SK-N-MC (cell line): ENCODE results near the gene ACR.

Source experiments
- DNase-seq: peaks from one replicate; pipeline ENCODE4 v3.0.0-alpha.2; 2011; ENCODE audit warnings: low read depth, low spot score
- H3K27ac ChIP-seq: fragments of 200-600 bp; sonication (generic); 2 replicates; pipeline ENCODE4 v1.5.1; 2016; ENCODE audit warnings: mixed run types
- H3K36me3 ChIP-seq: fragments of 200-600 bp; sonication (generic); 2 replicates; pipeline ENCODE4 v1.6.1; 2017; ENCODE audit warnings: antibody characterized with exemption, low read length, mixed read lengths; ENCODE audit not compliant: insufficient read depth
- H3K4me3 ChIP-seq: fragments of 200-600 bp; sonication (generic); 2 replicates; pipeline ENCODE4 v1.5.1; 2016
- H3K9ac ChIP-seq: fragments of 200-600 bp; sonication (generic); 2 replicates; pipeline ENCODE4 v1.8.0; 2017; ENCODE audit warnings: mixed run types, mixed read lengths; ENCODE audit not compliant: insufficient read length
- H3K9me3 ChIP-seq: fragments of 200-600 bp; sonication (generic); 2 replicates; pipeline ENCODE4 v1.6.1; 2017; ENCODE audit warnings: low read depth, mild to moderate bottlenecking, antibody characterized with exemption, low read length, moderate library complexity, mixed read lengths
- EZH2 ChIP-seq: fragments of 200-600 bp; sonication (generic); IDR thresholded peaks from one replicate; pipeline ENCODE4 v1.6.1; 2017; ENCODE audit warnings: antibody characterized with exemption
- FOXP2 ChIP-seq: optimal IDR thresholded peaks from 2 replicates; pipeline ENCODE3; 2011; ENCODE audit warnings: mild to moderate bottlenecking, moderate library complexity; ENCODE audit not compliant: insufficient read depth; ENCODE audit errors: extremely low read length, control extremely low read depth
- POLR2AphosphoS5 ChIP-seq: IDR thresholded peaks from 2 replicates; pipeline ENCODE4 v1.6.1; 2012; ENCODE audit warnings: mild to moderate bottlenecking, low read depth, low read length, borderline replicate concordance

The ACR gene

GRCh38 chr22:50737728-50738648, at the start of gene ACR:
ACR (plus strand) TSS chr22:50738204; CDS start chr22:50738236, 32 bp downstream.
- no peak for DNase-seq
- Histone ChIP-seq H3K27ac (no peak within 1 kb of the TSS), H3K4me3 (no peak within 1 kb of the TSS), H3K9me3 (no peaks in the 10 kb centered on the region), H3K9ac (no peak within 1 kb of the TSS), H3K36me3 (no peaks in the 10 kb centered on the region)
- TF ChIP-seq FOXP2 (no peak), POLR2AphosphoS5 (no peak), EZH2 (no peak)

DNA sequence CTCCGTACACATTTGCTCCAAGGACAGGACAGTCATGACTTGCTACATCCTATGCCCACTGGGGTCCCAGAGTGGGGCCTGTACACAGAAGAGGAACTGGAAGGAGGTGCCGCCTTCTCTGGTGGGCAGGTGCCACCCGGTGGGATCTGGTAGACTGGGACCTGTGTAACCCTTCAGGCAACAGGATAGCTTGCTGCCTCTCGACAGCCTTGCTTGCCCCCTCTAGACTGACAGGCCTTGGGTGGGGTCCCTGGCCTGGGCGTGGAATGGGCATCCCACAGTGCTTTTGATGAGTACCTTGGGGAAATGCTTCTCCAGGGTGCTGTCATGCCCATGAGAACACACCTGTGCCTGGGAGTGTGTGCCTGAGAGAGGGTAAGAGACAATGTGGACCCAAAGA, 49.6 kb upstream of the ACR start:
- Histone ChIP-seq H3K27ac (no peak overlapping the region), H3K9me3 (no peaks in the 10 kb centered on the region), H3K36me3 (no peaks in the 10 kb centered on the region), H3K4me3 (no peak overlapping the region), H3K9ac (no peak overlapping the region)
- TF ChIP-seq FOXP2 (no peak), EZH2 (no peak), POLR2AphosphoS5 (no peak)
- DNase-seq, result no peak

DNA sequence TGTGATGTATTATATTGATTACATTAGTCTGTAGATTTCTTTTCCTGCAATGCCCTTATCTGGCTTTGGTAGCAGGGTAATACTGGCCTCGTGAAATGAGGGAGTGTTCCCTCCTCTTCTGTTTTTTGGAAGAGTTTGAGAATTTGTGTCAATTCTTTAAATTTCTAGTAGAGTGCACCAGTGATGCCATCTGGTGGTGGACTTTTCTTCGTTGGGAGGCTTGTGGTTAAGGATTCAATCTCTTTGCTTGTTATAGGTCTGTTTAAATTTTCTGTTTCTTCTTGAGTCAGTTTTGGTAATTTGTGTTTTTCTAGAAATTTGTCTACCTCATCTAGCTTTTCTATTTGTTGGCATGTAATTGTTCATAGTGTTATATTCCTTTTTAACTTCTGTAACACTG, 46.5 kb upstream of the ACR start:
- TF ChIP-seq EZH2, result no peak
- no peak for TF ChIP-seq FOXP2
- no peak for TF ChIP-seq POLR2AphosphoS5
- Histone ChIP-seq H3K9ac (no peak overlapping the region), H3K36me3 (no peaks in the 10 kb centered on the region), H3K4me3 (no peak overlapping the region), H3K27ac (no peak overlapping the region), H3K9me3 (no peaks in the 10 kb centered on the region)
- DNase-seq, result peak; percentile 20

GRCh38 chr22:50693462-50693861, 44.5 kb upstream of the ACR start:
- H3K9ac ChIP-seq, result no peak overlapping the region
- no peaks in the 10 kb centered on the region for H3K36me3 ChIP-seq
- no peak for TF ChIP-seq EZH2
- TF ChIP-seq FOXP2, result no peak
- TF ChIP-seq POLR2AphosphoS5, result no peak
- no peaks in the 10 kb centered on the region for H3K9me3 ChIP-seq
- no peak overlapping the region for H3K27ac ChIP-seq
- no peak for DNase-seq
- H3K4me3 ChIP-seq, result no peak overlapping the region

DNA sequence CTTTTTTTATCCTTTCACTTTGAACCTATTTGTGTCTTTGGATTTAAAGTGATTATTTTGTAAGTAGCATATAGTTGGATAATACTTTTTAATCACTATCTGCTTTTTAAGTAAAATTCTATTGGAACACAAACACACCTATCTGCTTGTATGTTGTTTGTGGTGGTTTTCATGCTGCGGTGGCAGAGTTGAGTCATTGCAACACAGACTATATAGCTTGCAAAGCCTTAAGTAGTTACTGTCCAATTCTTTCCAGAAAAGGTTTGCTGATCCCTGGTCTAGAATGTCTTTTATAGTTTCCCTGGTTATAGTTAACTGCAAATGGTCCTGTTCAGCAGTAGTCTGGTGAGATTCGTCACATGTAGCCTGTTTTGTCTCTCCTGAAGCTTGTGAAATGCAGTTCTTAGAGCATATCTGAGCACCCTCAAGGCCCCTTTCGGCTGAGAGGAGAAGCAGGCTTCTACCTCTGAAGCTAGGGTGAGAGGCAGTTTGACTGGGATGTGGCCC, 43.9 kb upstream of the ACR start:
- no peaks in the 10 kb centered on the region for H3K9me3 ChIP-seq
- no peak for DNase-seq
- H3K27ac ChIP-seq, result no peak overlapping the region
- TF ChIP-seq EZH2 (no peak), FOXP2 (no peak), POLR2AphosphoS5 (no peak)
- no peak overlapping the region for H3K9ac ChIP-seq
- H3K4me3 ChIP-seq, result no peak overlapping the region
- H3K36me3 ChIP-seq, result no peaks in the 10 kb centered on the region

DNA sequence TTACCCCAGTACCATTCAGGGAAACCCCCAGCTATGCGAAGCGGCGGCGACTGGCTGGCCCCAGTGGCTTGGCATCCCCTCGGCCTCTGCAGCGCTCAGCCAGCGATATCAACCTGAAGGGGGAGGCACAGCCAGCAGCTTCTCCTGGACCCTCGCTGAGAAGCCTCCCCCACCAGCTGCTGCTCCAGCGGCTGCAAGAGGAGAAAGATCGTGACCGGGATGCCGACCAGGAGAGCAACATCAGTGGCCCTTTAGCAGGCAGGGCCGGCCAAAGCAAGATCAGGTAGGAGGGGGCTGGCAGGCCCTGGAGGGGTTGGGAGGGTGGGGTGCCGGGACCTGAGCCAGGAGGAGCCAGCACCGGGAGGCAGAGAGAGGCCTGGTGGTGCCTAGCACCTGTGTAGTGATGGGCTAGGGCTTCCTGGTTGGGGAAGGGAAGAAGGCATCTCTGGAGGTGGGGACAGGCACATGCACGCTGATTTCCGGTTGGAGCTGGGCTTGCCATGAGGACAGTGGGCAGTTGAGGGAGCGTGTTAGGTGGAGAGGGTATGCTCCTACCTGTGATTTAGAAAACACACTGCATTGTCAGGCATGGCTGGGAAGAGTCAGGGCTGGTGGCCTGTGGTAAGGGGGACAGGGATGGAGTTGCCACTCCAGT, 43.1 kb upstream of the ACR start:
- DNase-seq, result no peak
- no peak overlapping the region for H3K27ac ChIP-seq
- no peaks in the 10 kb centered on the region for H3K9me3 ChIP-seq
- H3K4me3 ChIP-seq, result no peak overlapping the region
- H3K9ac ChIP-seq, result no peak overlapping the region
- TF ChIP-seq EZH2, result no peak
- no peak for TF ChIP-seq POLR2AphosphoS5
- no peak for TF ChIP-seq FOXP2
- H3K36me3 ChIP-seq, result no peaks in the 10 kb centered on the region

DNA sequence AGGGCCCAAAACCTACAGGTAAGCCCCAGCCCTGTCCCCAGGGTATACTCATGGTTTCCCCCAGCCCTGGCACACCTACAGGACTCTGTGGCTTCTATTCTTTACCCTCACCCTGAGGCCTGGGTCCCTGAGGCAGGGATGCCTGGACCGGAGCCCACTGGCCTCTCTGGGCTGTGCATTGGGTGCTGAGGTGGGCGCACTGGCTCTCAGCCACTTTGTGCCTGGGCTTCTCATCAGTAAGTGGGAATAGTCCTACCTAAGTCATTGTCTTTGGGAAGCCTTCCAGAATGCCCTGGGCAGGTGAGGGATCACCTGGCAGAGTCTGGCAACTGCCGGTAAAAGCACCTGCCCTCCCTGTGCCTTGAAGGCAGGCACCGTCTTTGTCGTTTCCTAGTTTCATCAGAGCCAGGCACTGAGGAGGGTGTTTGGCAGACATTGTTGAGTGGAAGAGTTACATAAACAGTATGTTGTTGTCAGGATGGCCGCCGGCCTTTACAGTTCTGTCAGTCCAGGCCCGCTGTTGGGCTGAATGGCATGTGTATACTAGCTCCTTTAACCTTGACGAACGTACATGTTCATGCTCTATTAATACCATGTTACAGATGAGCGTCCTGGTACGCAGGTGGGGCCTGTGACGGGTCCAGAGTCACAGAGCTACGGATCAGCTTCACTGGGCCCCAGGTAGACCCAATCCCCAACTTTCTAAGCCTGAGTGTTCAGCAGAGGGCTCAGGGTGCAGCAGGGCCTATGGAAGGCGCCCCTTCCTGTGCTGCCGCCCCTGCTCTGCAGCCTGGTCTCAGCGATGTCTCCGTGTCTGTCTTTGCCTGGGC, 42.4 kb upstream of the ACR start:
- no peak for DNase-seq
- no peaks in the 10 kb centered on the region for H3K9me3 ChIP-seq
- no peak overlapping the region for H3K27ac ChIP-seq
- no peaks in the 10 kb centered on the region for H3K36me3 ChIP-seq
- no peak overlapping the region for H3K9ac ChIP-seq
- TF ChIP-seq EZH2, result no peak
- no peak for TF ChIP-seq FOXP2
- TF ChIP-seq POLR2AphosphoS5, result no peak
- no peak overlapping the region for H3K4me3 ChIP-seq
